HG03175 (cell line): Measurements from ENCODE around the gene POLR1H.

Experiments used
- ATAC-seq: cut with Tn5 transposase; IDR thresholded peaks from one replicate; pipeline ENCODE4 v1.9.1; 2021; ENCODE audit warnings: mild to moderate bottlenecking, moderate library complexity; ENCODE audit not compliant: unreplicated experiment

Gene POLR1H

DNA sequence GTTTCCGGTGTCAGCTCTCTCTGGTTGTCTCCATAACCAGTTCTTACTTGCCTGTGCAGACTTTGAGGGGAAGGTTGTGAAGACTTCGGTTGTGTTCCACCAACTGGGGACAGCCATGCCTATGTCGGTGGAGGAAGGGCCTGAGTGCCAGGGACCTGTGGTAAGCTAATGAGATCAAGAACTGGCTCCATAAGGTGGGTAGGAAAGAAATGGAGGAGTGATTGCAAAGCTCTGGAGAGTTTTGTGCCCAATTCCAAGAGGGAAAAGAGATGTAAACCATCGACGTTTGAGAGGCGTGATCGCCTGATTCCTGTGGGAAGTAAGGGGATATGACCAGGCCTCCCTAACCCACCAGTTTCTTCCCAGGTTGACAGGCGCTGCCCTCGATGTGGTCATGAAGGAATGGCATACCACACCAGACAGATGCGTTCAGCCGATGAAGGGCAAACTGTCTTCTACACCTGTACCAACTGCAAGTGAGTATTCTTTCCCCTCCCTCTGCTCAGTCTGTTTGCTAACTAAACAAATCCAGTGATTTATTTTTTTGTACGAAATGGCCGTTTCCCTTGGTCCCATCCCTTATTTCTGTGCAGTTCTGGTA, 893 bp downstream of the POLR1H start:
- ATAC-seq: peak; percentile 31

DNA sequence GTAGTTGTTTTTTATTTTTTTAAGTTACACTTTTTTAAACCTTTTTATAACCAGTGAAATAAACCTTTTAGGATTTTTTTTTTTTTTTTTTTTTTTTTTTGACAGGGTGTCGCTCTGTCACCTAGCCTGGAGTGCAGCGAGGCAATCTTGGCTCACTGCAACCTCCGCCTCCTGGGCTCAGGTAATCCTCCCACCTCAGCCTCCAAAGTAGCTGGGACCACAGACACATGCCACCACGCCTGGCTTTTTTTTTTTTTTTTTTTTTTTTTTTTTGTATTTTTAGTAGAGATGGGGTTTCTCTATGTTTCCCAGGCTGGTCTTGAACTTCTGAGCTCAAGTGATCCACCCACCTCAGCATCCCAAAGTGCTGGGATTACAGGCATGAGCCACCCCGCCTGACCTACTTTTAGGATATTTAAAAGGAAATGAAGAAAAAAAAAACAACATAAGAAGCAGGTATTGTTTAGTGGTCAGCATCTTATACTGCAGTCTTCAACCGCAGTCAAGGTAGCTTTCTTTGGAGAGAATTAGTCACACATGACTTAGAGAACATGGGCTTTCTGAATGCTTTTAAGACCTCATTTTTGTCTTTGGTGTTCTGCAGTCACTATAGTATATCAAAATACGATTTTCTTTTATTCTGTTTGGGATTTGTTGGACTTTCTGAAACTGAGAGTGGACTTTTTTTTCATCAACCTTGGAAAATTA, 1.6 kb downstream of the POLR1H start:
- no peak for ATAC-seq

DNA sequence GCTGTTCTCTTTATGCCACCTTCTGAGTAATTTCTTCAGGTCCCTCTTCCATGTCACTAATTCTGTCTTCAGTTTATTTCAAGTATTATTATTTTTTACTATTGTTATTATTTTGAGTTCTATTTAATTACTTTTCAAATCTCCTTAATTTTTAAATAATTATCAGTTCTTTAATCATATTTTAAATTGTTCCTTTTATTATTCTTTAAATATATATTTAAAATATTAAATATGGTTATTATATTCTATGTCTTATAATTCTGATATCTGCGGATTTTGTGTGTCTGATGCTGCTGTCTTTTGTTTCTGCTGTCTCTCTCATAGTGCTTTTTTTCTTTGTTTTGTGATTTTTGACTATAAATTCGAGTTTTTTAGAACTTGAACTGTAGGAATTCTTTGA, 2.2 kb downstream of the POLR1H start:
- no peak for ATAC-seq

DNA sequence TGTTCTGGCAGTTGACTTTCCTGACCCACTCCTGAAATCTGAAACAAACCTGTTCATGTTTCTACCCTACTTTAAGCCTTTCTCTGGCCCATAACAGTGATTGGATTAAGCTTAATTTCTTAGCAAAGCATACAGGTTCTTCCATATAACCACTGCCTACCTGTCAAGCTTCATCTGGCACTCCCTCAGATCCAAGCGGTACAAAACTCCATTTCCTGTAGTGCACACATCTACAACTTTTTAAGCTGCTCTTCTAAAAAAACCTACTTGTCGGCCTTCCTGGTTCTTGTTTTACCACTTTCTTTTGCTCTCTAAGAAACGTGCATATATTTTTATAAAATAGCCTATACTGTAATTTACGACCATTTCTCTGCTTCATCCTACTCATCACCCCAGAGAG, 5.0 kb downstream of the POLR1H start:
- ATAC-seq: no peak

DNA sequence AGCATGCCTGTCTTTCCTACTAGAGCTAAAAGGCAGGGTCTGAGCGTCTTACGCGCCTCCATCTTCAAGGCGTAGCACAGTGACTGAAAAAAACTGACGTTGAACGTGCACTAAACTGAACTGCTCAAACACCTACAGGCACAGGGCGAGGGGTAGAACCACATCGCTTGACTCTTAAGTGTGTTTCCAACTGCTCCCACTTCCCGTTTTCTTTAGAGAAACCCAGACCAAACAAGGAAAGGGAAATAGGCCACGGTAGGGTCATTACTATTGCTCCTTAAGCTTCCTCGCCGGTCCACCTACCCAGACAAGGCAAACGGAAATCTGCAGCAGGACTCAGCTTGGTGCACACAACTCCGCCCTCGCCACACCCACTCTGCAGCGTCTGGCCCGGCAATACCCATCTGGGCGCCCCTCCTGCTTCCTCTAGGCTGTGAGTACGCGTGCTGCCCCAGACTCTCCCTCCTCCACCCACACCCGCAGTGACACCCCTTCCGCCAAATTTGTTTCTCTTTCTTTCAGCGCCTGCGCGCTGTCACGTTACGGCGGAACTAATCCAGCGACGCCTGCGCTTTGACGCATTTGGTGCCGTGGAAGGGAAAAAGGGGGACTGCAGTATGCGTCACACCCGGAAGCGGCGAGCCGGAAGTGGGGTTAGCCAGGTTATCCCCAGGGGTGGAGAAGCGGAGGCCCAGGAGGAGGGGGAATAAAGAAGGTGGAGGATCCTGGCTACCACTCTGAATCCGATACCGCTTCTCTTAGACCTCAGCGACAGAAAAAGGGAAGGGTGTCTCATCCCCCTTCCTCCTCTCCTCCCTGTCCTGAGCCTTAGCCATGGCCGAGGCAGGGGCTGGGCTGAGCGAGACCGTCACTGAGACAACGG, 5.8 kb downstream of the POLR1H start, which contains the start of gene PPP1R11:
TSS of gene PPP1R11 (plus strand) at position 622 of the 883 bp plus-strand sequence. CDS start at position 835, 213 bp downstream.
- ATAC-seq: peak; percentile 97

DNA sequence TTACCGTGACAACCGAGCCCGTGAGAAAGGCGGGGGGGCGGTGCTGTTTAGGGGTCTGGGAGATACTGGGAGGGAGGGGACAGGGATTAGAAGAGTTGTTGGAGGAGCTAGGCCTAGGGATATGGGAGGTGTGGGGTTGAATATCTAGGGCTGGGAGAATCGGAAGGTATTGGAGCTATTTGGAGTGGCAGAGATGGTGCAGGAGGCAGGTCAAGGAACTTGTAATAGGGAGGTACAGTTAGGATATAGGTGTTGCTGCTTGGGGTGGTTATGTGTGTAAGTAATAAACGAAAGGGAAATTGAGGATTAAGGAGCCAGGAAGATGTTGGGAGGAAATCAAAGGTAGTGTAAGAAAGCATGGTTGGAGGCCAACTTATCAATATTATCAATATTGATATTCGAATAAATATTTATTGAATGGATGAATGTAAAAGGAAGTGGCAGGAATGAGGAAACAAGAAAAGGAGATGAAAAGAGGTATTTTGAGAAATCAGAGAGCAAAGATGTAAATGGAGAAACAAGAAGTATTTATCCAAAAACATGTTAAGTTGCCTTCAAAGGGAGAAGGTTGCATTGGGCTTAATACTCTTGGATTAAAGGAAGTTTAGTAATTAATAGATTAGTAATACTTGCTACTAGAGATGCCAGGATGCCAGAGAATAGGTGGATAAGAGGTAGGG, 6.5 kb downstream of the POLR1H start:
- ATAC-seq: no peak

DNA sequence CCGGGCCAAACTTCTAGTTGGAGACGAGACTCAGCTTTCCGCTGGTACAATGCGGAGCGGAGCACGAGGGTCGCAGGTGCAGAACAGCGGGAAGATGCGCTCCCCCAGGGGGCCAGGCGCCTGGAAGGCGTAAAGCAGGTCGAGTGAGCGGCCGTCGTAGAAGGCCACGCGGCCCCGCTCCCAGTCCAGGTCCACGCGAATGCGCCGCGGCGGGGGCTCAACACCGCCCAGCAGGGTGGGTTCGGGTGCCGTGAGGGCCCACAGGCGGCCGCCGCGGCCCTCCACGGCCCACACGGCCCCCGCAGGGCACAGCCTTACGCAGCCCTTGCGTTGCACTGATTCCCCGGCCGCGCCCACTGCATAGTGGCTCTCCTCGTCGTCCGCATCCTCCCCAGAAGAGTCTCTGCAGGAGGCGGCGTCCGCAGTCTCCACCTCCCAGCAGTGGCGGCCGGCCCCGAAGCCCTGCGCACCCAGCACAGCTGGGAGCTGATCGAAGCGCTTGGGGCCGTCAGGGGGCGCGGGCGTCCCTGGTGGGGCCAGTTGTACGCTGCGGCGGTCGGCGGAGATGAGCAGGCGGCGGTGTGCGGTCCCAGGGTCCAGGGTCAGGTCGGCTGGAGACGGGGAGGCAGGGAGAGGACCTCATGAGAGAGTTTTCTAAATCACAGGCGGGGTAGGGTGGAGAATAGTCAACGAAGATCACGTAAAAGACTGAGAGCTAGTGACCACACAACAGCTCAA, 10.2 kb downstream of the POLR1H start:
- ATAC-seq: no peak

DNA sequence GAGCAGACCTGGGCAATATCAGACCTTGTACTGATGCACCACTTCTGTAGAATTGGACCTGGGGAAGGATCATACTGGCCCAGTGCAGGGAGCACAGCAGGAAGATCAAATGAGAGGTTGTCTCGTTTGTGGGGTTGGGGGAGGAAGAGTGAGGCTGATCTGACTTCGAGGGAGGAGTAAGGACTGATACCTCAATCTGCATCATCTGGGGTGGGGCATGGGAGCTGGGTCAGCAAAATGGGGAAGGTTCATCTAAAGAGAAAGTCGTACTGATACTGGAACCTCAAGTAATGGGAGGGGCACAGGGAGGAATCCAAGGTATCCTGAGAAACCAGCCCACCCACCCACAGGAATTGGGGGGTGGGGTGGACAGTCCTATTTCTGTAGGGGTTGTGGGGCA, 10.8 kb downstream of the POLR1H start:
- ATAC-seq: no peak

DNA sequence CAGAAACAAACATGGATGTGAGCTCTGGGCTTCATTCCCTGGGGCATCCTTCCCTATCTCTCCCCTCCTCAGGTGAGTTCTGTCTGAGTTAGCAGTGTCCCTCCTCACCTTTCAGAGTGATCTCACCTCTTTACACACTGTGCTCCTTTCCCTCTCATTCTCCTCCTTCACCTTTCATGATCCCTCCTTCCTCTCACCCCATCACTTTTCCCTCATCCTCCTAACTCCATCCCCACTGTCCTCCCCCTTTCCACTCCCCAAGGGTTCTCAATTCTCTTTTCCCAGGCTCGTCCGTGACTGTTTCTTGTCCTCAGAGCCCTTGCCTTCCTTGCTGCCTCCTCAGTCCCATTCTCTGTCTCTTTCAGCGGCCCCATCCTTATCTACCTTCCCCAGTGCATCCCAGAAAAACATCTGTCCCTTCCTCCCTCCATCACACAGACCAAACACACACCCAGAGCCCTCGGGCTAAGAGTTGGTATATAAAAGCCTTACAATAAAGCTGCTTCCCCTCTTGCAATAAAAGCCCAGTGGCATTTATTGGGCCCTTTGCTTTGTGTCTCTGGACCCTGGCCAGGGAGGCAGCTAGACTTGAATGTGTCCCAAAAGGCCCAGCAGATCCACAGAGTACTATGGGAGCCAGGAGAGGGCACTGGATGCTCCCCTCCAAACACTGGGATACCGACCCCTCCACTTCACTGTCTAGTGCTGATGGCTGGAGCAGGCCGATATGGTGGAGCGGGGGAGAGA, 12.6 kb downstream of the POLR1H start:
- ATAC-seq: no peak

DNA sequence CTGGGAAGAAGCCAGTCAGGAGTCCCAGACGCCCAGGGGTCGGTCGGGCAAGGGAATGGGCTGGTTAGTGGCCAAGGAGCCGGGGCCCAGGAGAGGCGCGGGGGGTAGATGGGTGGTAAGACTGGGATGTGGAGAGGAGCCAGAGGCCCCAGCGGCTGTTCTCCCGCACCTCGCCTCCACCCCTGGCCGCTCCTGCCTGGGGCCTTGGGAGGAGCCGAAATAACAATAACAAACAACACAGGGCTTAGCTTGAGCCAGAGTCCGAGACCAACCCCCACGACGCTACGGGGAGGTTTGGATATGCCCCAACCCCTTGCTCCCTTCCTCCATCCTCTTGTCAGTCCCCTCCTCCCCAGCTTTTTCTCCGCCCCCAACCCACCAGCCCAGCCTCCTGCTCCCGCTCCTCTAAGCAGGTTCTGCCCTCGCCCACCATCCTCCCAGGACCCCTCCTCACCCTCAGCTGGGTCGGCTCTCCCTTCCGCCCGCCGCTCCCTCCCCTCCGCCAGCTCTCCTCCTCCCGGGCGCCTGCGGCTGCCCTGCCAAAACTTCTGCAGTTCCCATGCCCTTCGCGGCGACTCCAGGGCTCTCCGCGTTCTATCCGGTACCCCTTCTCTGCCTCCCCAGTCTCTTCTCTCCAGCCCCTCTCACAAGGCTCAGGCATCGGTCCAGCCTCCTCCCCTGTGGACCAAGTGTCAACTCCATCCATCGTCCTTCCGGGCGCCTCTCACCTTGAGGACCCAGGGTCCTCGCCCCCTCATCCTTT, 13.4 kb downstream of the POLR1H start:
- no peak for ATAC-seq

DNA sequence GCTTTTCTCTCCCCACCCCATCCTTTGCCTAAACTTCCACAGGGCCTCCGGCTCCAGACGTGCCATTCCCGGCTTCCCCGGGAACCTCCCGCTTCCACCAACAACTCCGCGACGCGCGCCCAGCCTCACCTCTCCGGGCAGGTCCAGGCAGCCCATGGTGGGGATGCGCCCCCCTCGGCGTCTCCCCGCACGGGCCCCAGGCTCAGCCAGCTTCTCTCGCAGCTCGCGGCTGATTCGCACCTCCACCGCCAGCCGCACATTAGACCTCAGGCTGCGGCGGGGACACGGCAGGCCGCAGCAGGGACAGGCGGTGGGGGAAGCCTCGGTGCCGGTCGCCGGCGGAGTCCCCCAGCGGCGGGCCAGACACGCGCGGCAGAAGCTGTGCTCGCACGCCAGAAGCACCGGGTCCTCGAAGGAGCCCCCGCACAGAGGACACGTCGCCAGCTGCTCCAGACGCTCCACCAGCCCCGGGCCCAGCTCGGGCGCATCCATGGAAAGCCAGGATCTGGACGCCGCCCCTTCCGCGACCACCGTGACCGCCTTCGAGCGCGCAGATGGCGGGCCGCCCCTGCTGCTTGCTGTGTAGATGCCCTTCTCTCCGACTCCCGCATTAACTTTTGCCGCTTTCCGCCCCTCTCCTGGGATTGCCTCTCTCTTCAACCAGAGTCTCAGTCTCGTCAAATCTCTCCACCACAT, 14.2 kb downstream of the POLR1H start, which contains the start of gene RNF39:
TSS of gene RNF39 (minus strand) at position 676 of the 696 bp plus-strand sequence. CDS start at position 492, 184 bp downstream.
- no peak for ATAC-seq

DNA sequence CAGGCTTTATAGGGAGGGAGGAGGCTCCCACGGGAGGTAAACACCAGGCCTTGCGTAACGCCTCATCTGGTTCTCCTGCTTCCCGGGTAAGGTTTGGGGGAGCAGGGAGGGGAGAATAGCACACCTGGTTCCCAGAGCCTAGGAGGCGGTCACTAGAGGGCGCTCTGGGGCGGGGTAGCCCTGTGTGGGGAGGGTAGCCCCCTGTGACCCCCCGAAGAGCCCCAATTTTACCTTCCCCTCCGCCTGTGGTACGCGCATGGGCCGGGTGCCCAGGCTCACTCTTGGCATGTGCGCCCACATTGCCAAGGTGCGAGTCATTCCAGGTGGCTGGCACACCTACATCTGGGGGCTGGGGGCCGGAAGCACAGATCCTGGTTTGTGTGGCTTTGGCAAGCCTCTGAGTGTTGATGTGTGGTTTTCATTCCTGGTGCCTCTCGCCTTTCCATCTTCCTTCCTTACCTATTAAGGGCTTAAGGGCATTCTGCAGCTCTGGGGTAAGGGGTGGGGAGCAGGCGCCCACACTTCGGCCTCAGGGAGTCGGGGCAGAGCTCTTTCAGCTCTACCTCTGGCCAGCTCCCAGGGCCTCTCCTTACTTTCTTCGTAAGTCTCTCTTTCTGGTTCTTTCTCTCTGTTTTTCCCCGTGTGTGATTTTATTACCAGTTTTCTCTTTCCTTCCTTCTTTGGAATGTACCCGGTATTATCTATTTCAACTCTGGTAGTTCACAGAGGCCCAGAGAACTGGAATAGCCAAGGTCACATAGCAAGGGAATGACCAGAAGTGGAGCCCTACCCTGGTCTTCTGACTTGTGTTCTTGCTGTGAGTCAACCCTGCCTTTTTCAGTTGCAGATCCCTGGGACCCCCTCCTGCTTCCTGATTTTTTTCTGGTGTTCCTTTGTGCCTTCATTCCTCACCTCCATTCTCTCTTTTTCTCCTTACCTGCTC, 15.0 kb downstream of the POLR1H start:
- no peak for ATAC-seq

DNA sequence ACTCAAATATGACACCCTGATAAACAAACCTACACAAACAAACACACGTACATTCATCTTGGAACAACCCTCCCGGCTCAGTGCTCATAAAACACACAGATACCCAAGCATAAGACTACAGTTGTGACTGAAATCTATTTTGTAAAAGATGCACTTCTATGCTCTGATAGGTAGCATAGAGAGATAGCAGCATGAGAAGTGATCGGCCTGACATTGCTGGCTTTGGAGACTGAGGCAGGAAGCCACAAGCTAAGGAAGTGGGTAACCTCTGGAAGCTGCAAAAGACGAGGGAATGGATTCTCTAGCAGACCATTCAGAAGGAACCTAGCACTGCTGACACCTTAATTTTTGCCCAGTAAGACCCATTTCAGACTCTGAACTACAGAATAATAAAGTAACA, 16.2 kb downstream of the POLR1H start:
- no peak for ATAC-seq

DNA sequence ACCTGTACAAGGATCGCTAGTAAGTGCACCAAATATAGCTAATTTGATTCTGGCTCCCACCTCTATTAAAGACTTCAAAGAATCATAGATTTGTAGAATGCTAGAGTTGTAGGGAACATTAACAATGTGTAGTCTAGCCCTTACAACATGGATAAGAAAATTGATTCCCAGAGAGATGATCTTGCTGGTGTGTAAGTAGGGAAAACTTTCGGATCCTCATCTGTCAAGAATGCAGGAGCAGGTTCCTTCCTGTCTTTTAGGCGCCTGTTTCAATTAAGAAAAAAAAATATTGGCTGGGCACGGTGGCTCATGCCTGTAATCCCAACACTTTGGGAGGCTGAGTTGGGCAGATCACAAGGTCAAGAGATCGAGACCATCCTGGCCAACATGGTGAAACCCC, 26.8 kb downstream of the POLR1H start:
- no peak for ATAC-seq

DNA sequence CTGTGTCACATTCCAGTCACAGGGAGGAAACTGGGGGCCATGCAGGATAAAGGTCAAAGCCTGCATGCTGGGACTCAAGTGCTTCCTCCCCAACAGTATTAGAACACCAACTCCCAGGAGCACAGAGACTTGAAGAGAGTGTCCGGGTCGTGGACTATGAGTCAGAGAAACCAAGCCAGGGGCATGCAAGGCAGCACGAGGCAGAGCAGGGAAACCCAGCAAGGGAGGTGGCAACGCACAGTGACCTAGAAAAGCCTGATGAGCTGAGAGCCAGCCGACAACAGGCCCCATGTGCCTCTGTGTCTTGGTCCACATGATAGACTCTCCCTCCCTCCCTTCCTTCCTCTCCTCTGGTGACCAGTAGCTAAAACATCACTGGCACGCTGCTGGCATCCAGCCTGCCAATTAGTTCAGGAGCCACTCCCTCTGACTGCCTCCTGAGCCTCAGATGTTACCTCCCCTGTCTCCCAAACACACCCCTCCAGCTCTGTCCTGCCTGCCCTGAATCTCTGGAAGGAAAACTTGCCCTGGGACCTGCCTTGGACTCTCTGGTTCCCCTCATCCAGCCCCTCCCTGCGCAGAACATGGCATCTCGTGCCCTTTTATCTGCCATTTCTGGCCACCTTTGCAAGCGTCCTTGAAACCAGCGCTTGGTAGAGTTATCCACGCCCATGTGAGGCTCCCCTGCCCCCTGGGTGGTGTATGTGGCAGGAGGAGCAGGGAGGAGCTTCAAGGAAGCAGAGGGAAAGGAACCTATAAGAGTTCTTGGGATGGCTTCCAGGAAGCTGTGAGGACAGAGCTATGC, 30.7 kb downstream of the POLR1H start:
- no peak for ATAC-seq

DNA sequence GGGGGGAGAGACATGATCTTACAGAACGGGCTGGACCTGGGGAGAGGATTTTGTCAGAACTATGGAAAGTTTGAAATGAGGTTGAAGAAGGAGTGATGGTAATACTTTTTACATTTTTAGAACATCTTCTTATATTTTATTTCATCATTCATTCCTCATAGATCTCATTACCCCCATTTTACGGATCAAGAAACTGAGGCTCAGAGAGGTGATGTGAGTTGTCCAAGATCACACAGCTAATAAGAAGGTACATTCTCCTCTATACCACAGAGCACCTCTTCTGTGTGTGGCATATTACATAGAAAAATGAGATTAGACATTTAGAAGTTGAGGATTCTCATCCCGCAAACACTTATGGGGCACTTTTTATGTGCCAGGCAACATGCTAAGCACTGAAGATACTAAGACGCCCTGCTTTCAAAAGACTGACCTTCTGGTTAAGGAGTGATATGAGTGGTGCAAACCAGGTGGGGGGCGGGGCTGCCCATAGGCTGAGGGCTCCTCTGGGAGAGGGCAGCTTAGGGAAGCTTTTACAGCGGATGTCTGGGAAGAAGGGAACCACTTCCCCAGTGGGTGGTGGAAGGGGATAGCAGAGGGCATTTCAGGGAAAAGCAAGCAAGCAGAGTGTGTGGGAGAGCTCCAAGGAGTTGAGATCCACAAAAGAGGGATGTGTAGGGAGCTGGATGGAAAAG, 31.9 kb downstream of the POLR1H start:
- ATAC-seq: no peak
